Measurements from ENCODE around the gene TMEM59L.

- TF ChIP-seq CTCF (IDR thresholded peaks at IDR 0.05) = no peak
- TF ChIP-seq POLR2A (IDR thresholded peaks at IDR 0.05) = no peak
These were observed 45.1 kb downstream of the TMEM59L start for GRCh38 chr19:18657590-18658365.
